ENCODE measurements around the gene C9orf85. TPM values are rescaled to one million over a fixed set of nuclear protein-coding genes. Genes with fewer than 3 reads are reported as not detected.

C9orf85 gene
- total and polyA plus RNA-seq, 10 of the 15 experiments (the other 5 are each of a cell fraction or from before 2014, with no cell fraction given) = 9.1 to 22.6 (median 16.4) TPM

GRCh38 chr9:71901695-71902597 lies 9.5 kb upstream of the C9orf85 start:
- ATAC-seq = peak; percentile 35
- Histone ChIP-seq H2AFZ (ENCODE audit: control insufficient read depth, low read depth, low read length) (no peak overlapping the region), H3K9ac (ENCODE audit: control insufficient read depth, insufficient read depth, low read length) (no peak overlapping the region), H3K4me1 (ENCODE audit: control insufficient read depth, insufficient read depth, low read length) (peaks cover 33% of the 10 kb centered on the region), H4K20me1 (ENCODE audit: control insufficient read depth, insufficient read depth) (no peaks in the 10 kb centered on the region), H3K27ac (ENCODE audit: control insufficient read depth, insufficient read depth) (peak overlapping the region; percentile 46), H3K9me3 (replicated peaks; ENCODE audit: control insufficient read depth, insufficient read depth, low read length) (no peaks in the 10 kb centered on the region), H3K27me3 (replicated peaks in 1 of 2; ENCODE audit: control insufficient read depth in 2 of 2, insufficient read depth in 2 of 2, low read length in 1 of 2) (no peaks in the 10 kb centered on the region), H3K36me3 (ENCODE audit: control insufficient read depth in 2 of 2, insufficient read depth in 2 of 2, low read length in 1 of 2) (no peaks in the 10 kb centered on the region), H3K4me2 (ENCODE audit: control insufficient read depth, insufficient read depth) (peak overlapping the region; percentile 66; the same call in 1 of the 2 replicates), H3K4me3 (0 out of 2 replicates have a peak overlapping the region, but pooled peaks have one; percentile 21), H3K79me2 (ENCODE audit: control insufficient read depth, insufficient read depth, low read length) (peaks cover 83% of the 10 kb centered on the region)
- SMC1A ChIA-PET (ENCODE audit: uncharacterized antibody, unreplicated experiment) = interaction anchor here (0.8 to 2.4 kb wide), 2 partner anchors 10 to 12 kb away, joined by 3 to 8 read pairs; no protein-coding TSS in a partner anchor
- RAD21 ChIA-PET (ENCODE audit: unreplicated experiment) = interaction anchor here (1.0 kb wide), 2 partner anchors 13 to 83 kb away, joined by 3 read pairs; no protein-coding TSS in a partner anchor
- no peak for TF ChIP-seq GABPA (IDR thresholded peaks at IDR 0.05; ENCODE audit: low read depth)
- 0 out of 2 replicates have a peak, but pooled peaks have one; percentile 4 for TF ChIP-seq RAD21 (IDR thresholded peaks at IDR 0.05; ENCODE audit: insufficient read depth, low read depth, low read length)
- no peak for TF ChIP-seq EGR1 (IDR thresholded peaks at IDR 0.05; ENCODE audit: borderline replicate concordance in 1 of 2, low read depth in 2 of 2, low read length in 2 of 2)
- TF ChIP-seq ZNF384 (IDR thresholded peaks at IDR 0.05; ENCODE audit: borderline replicate concordance, low read depth, low read length) = peak; percentile 54; the same call in 1 of the 2 replicates
- peak in 2 of 3 experiments; percentile 15 to 20; a peak in 2 of 6 replicates for TF ChIP-seq CTCF (IDR thresholded peaks at IDR 0.05 in 2 of 3, conservative IDR thresholded peaks at IDR 0.05 in 1 of 3; ENCODE audit: control insufficient read depth in 2 of 3, extremely low read depth in 1 of 3, insufficient read depth in 1 of 3, low read depth in 3 of 3, low read length in 3 of 3)
- in situ Hi-C loops (cut with MboI) (loop anchor here (25.0 kb wide), 2 partner anchors 1490 to 1640 kb away; partner anchors contain the start of genes KLF9 and SMC5), intact Hi-C loops (cut with micrococcal nuclease; ENCODE audit: unreplicated experiment) (no loop called here)
- 7% methylated on average over 6 of the region's 6 CpGs for WGBS (ENCODE audit: insufficient coverage, insufficient replicate concordance, low lambda C conversion rate, missing lambda C conversion rate)
- no TSS peak for BruUV-seq (replicated peaks)
- CTCF ChIA-PET = interaction anchor here (0.8 to 2.6 kb wide), 7 partner anchors 9 to 123 kb away, joined by 3 to 7 read pairs (median 4); partner anchors contain the start of genes ABHD17B and C9orf85
- no peak for DNase-seq (ENCODE audit: low read depth, low spot score)
- no peak for FAIRE-seq
- POLR2A ChIA-PET = interaction anchor here (0.6 to 0.8 kb wide), 2 partner anchors 9 to 1602 kb away, joined by 3 to 5 read pairs; partner anchors contain the start of genes ABHD17B and C9orf85
